SKM-1 treated with dmso at 0.1 percent for 144 hours (cell line): ENCODE results near the gene RAC3.

Experiments used
- DNase-seq: peaks from one replicate; lab custom pipeline; 2025; ENCODE audit not compliant: unreplicated experiment; lab: John Stamatoyannopoulos, UW

The RAC3 gene

DNA sequence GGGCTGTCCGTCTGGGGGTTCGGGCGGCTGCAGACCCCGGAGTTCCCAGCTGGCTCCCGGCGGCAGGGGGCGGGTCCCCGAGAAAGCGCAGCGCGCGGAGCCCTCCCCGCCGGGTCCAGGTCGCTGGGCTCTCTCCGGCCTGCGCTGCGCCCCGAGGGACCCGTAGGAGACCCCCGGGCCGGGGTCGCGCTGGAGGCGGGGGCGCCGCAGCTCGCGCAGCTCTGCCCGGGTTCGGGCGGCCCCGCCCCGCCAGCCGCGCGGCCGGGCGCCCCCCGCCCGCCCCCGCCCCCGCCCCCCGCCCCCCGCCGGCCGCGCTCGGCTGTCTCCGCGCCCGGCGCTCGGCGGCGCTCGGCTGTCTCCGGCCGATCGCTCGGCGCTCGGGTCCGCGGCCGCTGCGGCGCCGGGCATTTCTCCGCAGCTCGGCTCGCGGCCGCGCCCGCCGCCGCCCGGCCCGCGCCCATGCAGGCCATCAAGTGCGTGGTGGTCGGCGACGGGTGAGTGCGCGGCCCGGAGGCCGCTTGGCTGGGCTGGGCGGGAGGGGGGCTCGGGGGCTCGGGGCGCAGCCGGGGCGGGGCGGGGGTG lies at the start of gene RAC3:
Gene RAC3 (plus strand): TSS at position 376 of the 582 bp plus-strand sequence. CDS start 84 bp downstream, at position 460.
- no peak for DNase-seq

DNA sequence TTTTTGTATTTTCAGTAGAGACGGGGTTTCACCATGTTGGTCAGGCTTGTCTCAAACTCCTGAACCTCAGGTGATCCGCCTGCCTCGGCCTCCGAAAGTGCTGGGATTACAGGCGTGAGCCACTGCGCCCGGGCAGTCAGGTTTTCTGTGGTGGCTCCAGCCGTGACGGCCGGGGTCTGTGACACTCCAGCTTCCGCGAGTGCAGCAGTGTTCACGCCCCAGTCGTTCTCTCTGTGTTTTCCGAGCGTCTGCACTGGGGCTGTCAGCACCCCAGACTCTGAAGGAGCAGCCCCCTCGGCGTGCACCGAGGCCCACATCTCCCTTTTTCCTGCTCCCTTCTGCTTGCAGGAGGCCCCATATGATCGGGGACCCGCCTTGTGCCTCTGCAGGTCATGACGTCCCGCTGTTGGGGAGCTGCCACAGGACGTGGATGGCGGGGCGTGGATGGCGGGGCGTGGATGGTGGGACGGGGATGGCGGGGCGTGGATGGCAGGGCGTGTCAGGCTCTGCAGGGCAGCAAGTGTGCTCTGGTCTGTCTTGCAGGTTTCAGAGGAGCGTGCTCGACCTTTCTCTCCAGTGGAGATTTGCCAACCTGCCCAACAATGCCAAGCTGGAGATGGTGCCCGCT lies 48.4 kb upstream of the RAC3 start:
- no peak for DNase-seq

DNA sequence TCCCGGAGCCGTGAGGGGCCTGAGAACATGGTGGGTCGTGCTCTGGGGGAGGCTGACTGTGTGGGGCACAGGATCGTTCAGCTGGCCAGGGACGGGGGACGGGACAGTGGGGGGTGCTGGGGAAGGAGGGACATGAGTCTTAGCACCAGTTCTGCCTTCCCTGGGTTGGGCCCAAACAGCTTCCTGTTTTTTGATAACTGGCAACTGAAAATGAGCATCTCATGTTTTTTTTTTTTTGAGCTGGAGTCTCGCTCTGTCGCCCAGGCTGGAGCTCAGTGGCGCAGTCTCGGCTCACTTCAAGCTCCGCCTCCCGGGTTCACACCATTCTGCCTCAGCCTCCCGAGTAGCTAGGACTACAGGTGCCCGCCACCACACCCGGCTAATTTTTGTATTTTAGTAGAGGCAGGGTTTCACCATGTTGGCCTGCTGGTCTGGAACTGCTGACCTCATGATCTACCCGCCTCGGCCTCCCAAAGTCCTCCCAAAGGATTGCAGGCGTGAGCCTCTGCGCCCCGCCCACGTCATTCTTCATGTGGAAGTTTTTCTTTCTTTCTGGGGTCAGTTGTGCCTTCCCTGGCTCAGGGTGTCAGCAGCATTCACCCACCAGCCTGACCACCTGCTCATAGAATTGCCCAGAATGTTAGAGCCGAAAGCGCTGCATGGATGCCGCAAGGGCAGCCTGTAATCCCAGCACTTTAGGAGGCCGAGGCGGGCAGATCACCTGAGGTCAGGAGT lies 47.7 kb upstream of the RAC3 start:
- no peak for DNase-seq

DNA sequence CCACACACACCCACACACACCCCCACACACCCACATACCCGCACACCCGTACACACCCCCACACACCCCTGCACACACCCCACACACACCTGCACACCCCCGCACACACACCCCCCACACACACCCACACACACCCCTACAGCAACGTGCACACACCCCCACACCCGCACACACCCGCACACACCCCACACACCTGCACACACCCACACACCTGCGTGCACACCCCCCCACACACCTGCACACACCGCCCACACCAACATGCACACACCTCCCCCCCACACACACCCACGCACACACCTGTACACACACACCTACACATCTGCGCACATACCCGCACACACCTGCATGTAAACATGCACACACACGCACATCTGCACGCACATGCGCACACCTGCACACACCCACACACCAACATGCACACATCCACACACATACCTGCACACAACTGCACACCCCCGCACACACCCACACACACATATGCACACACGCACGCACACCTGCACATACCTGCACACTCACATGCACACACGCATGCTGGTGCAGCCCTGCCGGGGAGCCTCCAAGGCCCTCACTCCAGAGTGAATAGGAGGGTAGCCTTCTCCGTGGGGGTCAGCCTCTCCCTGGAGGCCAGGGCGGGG lies 46.6 kb upstream of the RAC3 start:
- DNase-seq, result no peak

DNA sequence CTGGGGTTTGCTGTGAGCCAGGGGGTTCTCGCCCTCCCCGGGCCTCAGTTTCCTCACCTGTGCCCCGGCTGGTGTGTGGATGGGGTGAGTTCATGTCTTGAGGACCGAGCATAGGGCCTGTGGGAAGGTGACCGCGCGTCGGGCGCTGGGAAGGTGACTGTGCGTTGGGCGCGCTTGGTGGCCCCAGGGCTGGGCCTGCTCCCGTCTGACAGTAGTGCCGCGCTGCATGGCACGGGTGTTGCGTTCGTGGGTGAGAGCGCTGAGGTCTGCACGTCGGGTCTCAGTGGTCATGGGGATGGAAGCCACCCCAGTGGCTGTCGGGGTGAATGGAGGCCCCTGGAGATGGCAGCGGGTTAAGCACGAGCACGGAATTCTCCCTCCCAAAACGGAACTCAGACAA lies 44.9 kb upstream of the RAC3 start:
- no peak for DNase-seq

DNA sequence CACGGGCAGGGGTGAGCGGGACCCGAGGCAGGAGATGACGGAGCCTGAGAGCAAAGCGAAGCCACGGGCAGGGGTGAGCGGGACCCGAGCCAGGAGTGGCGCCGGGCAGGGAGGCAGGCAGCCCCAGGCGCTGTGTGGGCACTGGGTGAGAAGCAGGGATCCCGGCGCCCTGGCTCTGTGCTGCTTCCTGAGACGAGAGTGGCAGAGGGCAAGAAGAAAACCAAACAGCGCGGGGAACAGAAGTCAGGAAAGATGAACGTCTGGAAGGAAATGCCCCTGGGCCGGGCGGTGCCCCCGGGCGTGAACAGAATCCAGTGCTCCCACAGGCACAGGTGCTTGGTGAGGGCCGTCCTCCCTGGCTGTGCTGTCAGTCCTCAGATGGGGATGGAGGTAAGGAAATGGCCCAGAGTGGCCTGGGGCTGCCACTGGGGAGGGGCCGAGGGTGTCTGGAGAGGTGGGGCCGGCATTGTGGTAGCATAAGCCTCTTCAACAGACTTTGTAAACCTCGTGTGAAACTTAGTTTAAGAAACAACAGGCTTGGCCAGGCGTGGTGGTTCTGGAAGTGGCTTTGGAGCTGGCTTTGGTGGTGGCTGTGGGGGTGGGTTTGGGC lies 44.2 kb upstream of the RAC3 start:
- no peak for DNase-seq

DNA sequence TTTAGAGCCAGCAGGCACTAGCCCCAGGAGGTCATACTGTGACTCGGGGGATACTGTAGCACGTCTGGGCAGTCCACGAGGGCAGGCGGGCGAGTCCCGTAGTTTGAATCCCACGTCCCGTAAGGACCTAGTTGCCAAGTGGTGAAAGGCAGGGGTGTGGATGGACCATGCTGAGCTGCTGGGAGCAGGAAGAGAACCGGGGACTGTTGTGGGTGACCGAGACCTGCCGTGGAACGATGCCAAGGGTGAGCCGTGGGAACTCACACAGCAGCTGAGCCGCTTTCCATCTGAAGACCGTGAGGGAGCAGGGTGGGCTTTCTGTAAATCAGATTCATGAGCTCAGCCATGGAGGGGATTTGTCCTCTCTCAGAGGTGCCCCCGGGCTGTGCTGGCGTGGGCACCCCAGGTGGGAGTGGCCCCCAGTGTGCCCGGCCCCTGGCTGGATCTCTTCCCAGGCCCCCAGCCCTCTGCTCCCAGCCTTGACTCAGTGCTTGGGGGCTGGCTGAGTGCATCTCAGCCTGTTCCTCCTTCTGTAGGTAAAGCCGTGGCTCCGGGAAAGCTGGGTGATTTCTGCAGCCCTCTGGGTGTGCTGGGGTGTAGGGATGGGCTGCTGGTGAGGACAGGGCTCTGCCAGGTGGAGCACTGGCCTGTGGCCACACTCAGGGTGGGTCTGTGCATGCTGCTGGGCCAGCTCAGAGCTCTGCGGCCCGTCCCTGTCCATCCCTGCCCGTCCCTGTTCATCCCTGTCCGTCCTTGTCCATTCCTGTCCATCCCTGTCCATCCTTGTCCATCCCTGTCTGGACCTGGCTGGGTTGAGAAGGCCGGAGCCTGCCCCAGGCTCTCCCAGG lies 40.4 kb upstream of the RAC3 start:
- DNase-seq, result no peak

DNA sequence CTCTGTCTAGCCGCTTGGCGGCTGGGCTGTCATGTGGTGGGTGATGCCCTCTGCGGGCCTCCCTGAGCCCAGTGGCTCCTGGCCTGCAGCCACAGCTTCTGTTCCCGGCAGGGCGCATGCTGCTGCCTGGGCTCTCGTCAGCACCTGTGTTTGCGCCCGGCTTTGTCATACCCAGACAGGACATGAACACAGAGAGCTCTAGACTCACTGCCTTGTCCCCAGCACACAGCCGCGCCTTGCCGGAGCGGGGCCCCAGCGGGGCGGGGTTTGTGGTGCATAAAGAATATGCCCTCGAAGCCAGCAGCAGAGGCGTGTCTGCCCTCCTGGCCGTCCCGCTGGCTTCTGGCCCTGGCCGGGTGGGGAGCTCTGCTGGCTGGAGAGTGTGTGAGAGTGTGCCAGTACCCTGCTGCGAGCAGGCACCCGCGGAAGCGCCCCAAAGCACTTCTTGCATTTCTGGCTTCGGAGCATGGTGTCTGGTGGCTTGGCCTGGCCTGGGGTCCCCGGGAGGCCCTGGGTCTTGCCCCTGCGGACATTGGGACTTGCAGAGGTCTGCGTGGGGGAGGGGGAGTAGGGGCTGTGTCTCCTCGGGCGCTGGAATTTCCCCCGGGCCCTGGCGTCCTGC lies 39.7 kb upstream of the RAC3 start:
- DNase-seq, result no peak

DNA sequence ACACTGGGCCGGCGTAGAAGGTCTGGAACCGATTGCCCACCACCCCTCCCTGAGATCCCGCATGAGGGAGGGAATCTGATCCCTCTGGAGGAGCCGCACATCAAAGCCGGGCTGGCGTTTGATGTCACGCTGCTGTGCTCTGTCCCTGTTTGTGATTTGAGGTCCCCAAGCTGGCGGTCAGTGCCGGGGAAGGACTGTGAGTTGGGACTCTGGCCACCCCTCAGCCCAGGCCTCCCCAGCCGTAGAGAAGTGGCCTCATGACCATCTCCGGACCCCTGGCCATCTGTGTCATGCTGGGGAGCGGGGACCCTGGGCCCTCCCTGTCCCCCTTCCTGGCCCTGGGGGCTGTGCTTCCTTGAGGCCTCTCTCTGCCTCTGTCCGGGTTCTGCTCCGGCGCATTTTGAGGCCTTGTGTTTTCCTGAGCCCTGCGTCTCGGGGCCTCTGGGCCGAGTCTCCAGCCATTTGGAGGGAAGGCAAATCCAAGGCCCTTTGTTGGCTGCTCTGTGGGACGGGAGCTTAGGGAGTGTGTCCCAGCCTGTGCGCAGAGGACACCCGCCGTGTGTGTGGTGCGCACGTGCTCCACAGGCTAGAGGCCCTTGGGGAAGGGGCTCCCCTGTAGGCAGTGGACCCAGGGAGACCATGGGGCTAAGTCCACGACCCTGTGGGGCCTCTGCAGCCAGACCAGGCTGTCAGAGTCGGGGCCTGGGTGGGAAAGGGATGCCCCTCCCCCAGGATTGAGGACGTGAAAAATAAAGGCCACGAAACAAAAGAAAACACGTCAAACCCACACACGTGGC lies 39.0 kb upstream of the RAC3 start:
- DNase-seq, result no peak

DNA sequence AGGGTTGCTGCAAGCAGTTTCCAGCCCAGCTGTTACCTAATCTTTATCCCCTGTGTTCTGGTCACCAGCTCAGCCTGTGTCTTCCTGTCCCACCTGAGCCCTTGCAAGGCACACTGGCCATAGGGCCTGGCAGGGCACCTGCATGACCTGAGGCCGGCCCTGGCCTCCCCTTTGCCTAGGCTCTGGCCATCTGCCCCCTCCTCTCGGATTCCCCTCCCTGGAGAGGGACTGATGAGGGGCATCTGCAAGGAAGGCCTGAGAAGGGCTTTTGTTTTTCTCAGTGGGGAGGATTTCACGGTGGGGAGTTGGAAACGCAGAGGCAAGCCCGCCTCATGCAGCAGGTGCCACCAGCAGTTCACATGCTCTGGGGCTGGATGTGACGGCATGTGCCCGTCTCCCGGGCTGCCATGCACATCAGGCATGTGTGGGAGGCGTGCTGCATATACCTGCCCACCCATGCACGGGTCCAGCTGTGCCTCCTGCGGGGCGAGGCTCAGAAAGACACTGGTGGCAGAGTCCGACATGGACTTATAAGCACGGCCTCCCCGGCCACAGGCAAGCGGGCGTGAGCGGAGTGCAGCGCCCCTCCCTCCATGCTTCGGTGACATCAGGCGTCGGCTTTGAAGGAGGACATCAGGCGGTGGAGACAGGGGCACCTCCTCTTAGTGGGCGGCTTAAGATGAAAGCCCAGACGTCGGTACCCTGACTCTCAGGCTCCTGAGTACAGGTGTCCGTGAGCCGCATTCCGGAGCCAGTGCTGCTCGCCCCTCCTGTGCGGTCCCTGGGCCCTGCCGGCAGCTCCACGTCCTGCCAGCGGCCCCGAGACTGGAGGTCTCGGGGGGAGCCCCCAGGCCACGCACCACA lies 37.5 kb upstream of the RAC3 start:
- no peak for DNase-seq

DNA sequence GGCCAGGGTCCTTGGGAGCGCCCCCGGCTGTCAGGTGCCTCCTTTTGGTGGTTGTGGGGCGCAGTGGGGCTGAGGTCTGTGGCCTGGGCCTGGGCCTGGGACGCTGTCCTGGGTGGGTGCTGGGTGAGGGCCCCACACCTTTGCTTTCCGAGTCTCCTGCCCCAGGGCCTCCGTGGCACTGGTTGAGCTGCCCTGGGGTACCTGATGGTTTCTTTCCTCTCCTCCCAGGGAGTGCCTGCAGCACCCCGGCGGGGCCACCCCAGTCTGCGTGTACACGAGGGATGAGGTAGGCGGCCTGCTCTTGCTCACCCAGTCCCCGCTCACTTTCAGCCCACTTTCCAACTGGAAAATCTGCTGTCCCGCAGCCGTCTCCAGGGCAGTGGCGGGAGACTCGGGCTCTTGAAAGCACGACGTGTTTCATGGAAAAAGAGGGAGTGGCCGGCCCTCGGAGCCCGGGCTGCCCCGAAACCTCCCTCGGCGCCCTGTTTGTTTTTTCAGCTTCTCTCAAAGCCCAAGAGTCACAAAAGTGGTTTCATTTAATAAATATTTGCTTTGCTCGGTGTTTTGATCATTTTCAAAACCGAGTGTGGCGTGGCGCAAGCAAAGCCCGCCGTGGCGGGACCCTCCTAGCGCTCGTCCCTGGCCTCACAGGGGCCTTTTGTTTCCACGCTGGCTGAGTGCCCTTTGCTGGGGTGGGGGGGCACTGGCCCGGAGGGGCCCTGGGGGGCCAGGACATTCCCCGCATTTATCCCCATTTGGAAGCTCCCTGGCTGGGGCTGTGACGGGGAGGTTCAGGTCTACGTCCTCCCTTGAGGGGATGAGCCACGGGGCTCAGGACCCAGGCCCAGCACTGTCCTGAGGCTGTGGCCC lies 36.6 kb upstream of the RAC3 start:
- no peak for DNase-seq

DNA sequence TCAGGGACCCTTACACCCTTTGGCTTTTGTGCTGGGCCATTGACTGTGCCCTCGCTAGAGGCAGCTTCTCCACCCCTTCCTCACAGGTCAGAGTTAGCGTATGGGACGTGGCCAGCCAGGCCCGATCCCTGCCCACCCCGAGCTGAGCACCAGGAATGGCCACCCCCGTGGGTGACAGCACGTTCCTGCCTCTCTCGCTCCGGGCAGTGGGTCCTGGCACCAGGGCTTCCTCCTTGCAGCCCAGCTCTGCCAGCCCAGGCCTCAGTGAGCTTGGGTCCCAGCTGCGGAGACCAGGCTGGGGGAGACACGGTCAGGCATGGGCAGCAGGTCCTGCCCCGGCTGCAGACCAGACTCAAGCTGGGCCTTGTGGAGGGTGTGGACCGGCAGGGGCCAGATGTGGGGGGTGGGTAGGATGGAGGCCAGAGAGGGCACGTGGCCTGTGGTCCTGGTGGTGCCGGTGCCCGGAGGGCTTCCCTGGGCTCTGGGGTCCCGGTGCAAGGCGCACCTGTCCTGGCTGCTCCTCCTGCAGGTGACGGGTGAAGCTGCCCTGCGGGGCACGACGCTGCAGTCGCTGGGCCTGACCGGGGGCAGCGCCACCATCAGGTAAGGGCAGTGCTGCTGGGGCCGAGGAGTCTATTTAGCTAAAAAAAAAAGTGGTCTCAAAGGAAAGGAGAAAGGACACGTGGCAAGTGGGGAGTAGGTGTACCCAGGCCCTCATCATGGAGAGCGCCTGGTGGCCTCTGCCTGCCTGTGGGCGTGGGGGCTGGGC lies 35.8 kb upstream of the RAC3 start:
- no peak for DNase-seq

DNA sequence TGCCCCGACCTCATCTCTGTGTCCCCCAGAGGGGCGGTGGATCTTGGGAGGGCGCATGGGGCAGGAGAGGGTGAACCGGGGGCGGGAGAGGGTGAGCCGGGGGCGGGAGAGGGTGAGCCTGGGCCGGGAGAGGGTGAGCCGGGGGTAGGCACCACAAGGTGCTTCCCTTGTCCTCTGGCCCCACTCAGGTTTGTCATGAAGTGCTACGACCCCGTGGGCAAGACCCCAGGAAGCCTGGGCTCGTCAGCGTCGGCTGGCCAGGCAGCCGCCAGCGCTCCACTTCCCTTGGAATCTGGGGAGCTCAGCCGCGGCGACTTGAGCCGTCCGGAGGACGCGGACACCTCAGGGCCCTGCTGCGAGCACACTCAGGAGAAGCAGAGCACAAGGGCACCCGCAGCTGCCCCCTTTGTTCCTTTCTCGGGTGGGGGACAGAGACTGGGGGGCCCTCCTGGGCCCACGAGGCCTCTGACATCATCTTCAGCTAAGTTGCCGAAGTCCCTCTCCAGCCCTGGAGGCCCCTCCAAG lies 35.2 kb upstream of the RAC3 start:
- DNase-seq, result no peak

DNA sequence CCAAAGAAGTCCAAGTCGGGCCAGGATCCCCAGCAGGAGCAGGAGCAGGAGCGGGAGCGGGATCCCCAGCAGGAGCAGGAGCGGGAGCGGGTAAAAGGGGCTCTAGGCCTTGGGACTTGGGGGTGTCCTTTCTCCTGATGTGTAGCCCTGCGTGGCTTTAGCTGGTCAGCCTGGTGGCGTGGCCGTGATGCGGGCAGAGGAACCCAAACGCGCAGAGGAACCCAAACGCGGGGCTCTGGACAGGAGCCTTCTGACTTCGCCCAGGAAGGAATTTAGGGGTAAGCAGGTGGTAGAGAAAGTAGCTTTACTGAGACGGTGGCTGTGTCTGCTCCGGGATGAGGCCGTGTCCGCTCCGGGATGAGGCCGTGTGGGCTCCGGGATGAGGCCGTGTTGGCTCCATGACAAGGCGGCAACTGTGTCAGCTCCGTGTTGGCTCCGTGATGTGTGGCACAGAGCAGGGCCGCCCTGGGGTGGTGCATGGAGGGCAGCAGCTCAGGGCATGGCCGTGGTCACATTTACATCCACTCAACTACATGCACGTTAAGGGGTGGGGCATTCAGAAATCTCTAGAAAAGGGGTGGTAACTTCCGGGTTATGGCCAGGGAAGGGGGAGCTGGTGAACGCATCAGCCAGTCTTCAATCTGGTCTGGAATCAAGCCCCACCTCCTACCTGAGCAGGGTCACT lies 34.6 kb upstream of the RAC3 start:
- DNase-seq, result no peak

DNA sequence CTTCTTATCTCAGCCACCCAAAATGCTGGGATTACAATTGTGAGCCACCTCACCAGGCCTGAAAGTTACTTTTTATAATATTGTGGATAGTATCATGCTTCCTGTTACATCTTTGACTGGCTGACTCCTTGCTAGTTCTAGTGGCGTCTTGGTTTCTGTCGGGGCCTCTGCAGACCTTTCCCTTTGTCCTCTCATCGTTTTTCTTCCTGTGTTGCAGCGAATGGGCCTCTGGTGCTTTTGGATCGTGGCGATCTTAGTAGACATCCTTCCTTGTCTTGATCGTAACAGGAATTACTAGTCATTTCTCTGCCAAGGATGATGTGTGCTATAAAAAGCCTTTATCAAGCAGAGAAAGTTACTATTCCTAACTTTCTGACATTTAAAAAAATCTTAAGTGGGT lies 33.3 kb upstream of the RAC3 start:
- no peak for DNase-seq
